A673 (cell line): ENCODE results near the gene PLAC1. TPM values are rescaled to one million over a fixed set of nuclear protein-coding genes. Genes with fewer than 3 reads are reported as not detected.

ENCODE experiments used
- BruUV-seq: library from RNA; stranded (reverse); fragments of 400-500 nt; replicated peaks from 2 replicates; lab custom pipeline; 2021; lab: Mats Ljungman, UMichigan
- CTCF ChIA-PET: fragments of 300-600 bp; sonication (Branson Sonifier 250); formaldehyde crosslinking; loops from one replicate; lab custom pipeline; 2022; ENCODE audit warnings: antibody characterized with exemption; lab: Charles Lee
- POLR2A ChIA-PET: fragments of 300-600 bp; sonication (Branson Sonifier 250); formaldehyde crosslinking; loops from one replicate; lab custom pipeline; 2022; ENCODE audit warnings: antibody characterized with exemption; ENCODE audit not compliant: low non-redundant PET; lab: Charles Lee
- DNase-seq: peaks from one replicate; pipeline ENCODE4 v3.0.0-alpha.2; 2015; ENCODE audit warnings: low spot score
- H3K27ac ChIP-seq: fragments of 200-600 bp; sonication (generic); 2 replicates; pipeline ENCODE4 v1.5.1; 2016; ENCODE audit warnings: mixed run types, low read depth, mild to moderate bottlenecking, mixed read lengths, antibody characterized with exemption, low read length; ENCODE audit not compliant: poor library complexity, severe bottlenecking
- H3K27me3 ChIP-seq: fragments of 200-600 bp; sonication (generic); replicated peaks from 2 replicates; pipeline ENCODE4 v1.6.1; 2017; ENCODE audit warnings: mixed run types, low read depth, mild to moderate bottlenecking, mixed read lengths, antibody characterized with exemption, low read length; ENCODE audit not compliant: insufficient read depth, poor library complexity
- H3K36me3 ChIP-seq: fragments of 200-600 bp; sonication (generic); 2 replicates; pipeline ENCODE4 v1.6.1; 2016; ENCODE audit warnings: mixed run types, mild to moderate bottlenecking, mixed read lengths, antibody characterized with exemption, low read length; ENCODE audit not compliant: insufficient read depth, poor library complexity, severe bottlenecking
- H3K4me1 ChIP-seq: fragments of 200-600 bp; sonication (generic); 2 replicates; pipeline ENCODE4 v1.6.1; 2017; ENCODE audit warnings: mixed run types, mild to moderate bottlenecking, mixed read lengths, antibody characterized with exemption, low read length; ENCODE audit not compliant: insufficient read depth, poor library complexity, severe bottlenecking
- H3K4me3 ChIP-seq: fragments of 200-600 bp; sonication (generic); 2 replicates; pipeline ENCODE4 v1.5.1; 2016; ENCODE audit warnings: low read depth, mixed run types, mild to moderate bottlenecking, mixed read lengths, low read length; ENCODE audit not compliant: poor library complexity, severe bottlenecking
- H3K9me3 ChIP-seq: fragments of 200-600 bp; sonication (generic); 2 replicates; pipeline ENCODE4 v1.6.1; 2016; ENCODE audit warnings: mixed run types, low read depth, mild to moderate bottlenecking, mixed read lengths, antibody characterized with exemption, low read length; ENCODE audit not compliant: poor library complexity, severe bottlenecking
- EZH2 ChIP-seq: fragments of 200-600 bp; sonication (generic); IDR thresholded peaks from 2 replicates; pipeline ENCODE4 v1.6.1; 2017; ENCODE audit warnings: borderline replicate concordance, low read depth, mild to moderate bottlenecking, mixed read lengths, antibody characterized with exemption, low read length; ENCODE audit not compliant: poor library complexity, severe bottlenecking
- intact Hi-C: fragments of 100-400 bp; cut with micrococcal nuclease; formaldehyde crosslinking; loops from one replicate; pipeline ENCODE4 v1.10.0; 2022; ENCODE audit not compliant: unreplicated experiment
- total RNA-seq: library from RNA; stranded (reverse); gene quantifications from 2 replicates; pipeline ENCODE4 v1.2.3, GENCODE V29; 2021
- TF ChIP-seq, protein P1 (sequence below): fragments of 300-800, 200-600 bp; sonication (generic); conservative IDR thresholded peaks from 2 replicates; pipeline ENCODE4 v1.5.1; 2017; ENCODE audit warnings: low read depth, mild to moderate bottlenecking, antibody characterized with exemption, low read length, moderate library complexity, mixed read lengths

Gene PLAC1
- total RNA-seq, 1 experiment from 2014 or later = 0.43 TPM

GRCh38 chrX:134602410-134602809 lies 55.9 kb downstream of the PLAC1 start:
- no peak for DNase-seq
- Histone ChIP-seq H3K27ac (no peak overlapping the region), H3K9me3 (no peaks in the 10 kb centered on the region), H3K4me1 (peaks cover 25% of the 10 kb centered on the region), H3K36me3 (no peaks in the 10 kb centered on the region), H3K4me3 (no peak overlapping the region), H3K27me3 (no peaks in the 10 kb centered on the region)
- ChIA-PET CTCF (no interaction called here), POLR2A (no interaction called here)
- TF ChIP-seq, protein P1, sequence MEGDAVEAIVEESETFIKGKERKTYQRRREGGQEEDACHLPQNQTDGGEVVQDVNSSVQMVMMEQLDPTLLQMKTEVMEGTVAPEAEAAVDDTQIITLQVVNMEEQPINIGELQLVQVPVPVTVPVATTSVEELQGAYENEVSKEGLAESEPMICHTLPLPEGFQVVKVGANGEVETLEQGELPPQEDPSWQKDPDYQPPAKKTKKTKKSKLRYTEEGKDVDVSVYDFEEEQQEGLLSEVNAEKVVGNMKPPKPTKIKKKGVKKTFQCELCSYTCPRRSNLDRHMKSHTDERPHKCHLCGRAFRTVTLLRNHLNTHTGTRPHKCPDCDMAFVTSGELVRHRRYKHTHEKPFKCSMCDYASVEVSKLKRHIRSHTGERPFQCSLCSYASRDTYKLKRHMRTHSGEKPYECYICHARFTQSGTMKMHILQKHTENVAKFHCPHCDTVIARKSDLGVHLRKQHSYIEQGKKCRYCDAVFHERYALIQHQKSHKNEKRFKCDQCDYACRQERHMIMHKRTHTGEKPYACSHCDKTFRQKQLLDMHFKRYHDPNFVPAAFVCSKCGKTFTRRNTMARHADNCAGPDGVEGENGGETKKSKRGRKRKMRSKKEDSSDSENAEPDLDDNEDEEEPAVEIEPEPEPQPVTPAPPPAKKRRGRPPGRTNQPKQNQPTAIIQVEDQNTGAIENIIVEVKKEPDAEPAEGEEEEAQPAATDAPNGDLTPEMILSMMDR = no peak
- no peak for TF ChIP-seq EZH2
- BruUV-seq = no TSS peak
- intact Hi-C loops = no loop called here

DNA sequence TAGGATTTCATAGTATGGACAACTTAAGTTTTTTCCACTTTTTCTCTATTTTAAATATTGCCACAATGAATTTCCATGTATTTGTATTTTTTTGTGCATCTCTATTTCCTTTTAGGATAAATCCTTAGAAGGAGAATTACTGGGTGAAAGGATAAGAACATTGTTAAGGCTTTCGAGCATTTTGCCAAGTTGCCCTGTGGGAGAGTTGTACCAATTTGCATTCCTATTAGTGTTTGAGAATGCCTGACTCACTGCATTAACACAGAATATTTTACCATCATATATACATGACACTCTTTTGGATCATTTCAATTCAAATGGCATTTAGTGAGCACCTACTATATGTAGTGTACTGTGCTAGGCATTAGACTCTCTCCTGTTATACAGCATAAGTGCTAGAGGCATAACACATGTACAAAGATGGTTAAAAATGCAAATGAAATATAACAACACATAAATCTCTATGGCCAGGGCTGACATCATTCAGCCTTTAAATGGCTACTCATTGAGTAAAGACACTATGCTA lies 57.0 kb downstream of the PLAC1 start:
- no peaks in the 10 kb centered on the region for H3K27me3 ChIP-seq
- intact Hi-C loops = no loop called here
- CTCF ChIA-PET = no interaction called here

DNA sequence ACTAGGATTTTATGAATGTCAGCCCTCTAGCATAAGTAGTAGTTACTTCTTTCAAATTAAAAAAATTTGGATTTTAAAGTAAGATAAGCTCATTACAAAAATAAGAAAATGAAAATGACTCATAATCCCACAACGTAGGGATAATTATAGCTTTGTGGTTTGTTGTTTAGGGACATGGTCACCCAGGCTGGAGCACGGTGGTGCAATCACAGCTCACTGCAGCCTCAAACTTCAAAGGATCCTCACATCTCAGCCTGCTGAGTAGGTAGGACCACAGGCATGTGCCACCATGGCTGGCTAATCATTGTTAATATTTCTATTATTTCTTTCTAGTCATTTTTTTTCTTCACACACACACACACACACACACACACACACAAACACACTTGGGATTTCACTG lies 57.6 kb downstream of the PLAC1 start:
- ChIA-PET POLR2A (no interaction called here), CTCF (no interaction called here)
- intact Hi-C loops = no loop called here
- no peak for TF ChIP-seq EZH2
- TF ChIP-seq, protein P1 = no peak
- Histone ChIP-seq H3K27ac (no peak overlapping the region), H3K36me3 (no peaks in the 10 kb centered on the region), H3K4me1 (peaks cover 25% of the 10 kb centered on the region), H3K27me3 (no peaks in the 10 kb centered on the region), H3K4me3 (no peak overlapping the region), H3K9me3 (no peaks in the 10 kb centered on the region)
- no peak for DNase-seq
- BruUV-seq = no TSS peak

More for the DNA sequence above, 57.0 kb downstream of the PLAC1 start:
- H3K4me3 ChIP-seq = no peak overlapping the region
- H3K4me1 ChIP-seq = peaks cover 25% of the 10 kb centered on the region
- no TSS peak for BruUV-seq
- TF ChIP-seq EZH2 = no peak
- TF ChIP-seq, protein P1 = no peak
- peak; percentile 24 for DNase-seq
- no peaks in the 10 kb centered on the region for H3K9me3 ChIP-seq
- no peaks in the 10 kb centered on the region for H3K36me3 ChIP-seq
- no peak overlapping the region for H3K27ac ChIP-seq
- POLR2A ChIA-PET = no interaction called here
